Midbrain (tissue), 1 donor: Measurements from ENCODE around the gene RPA1.
A peak's percentile ranks its signal among the peaks of the same experiment; 100 is the strongest.
"Not testable (repeated sequence)": the region's sequence is repeated elsewhere in the genome, so short reads cannot be mapped to it uniquely, and the experiment has no call there.

ENCODE experiments used
- DNase-seq: peaks from one replicate; lab custom pipeline; 2025; lab: John Stamatoyannopoulos, UW

The RPA1 gene

GRCh38 chr17:1878419-1879121 lies 48.8 kb downstream of the RPA1 start:
- no peak for DNase-seq

- DNase-seq = peak; percentile 49
Measured at GRCh38 chr17:1880851-1881630, 51.2 kb downstream of the RPA1 start.

- DNase-seq = no peak
Measured at GRCh38 chr17:1882836-1883235, 53.0 kb downstream of the RPA1 start.

GRCh38 chr17:1883536-1883935 lies 53.7 kb downstream of the RPA1 start:
- DNase-seq = no peak

- DNase-seq = no peak
Measured at GRCh38 chr17:1888741-1889140, 58.9 kb downstream of the RPA1 start.

- no peak for DNase-seq
Measured at GRCh38 chr17:1890758-1891450, 61.1 kb downstream of the RPA1 start.

- no peak for DNase-seq
Measured at GRCh38 chr17:1894753-1895339, 65.0 kb downstream of the RPA1 start.

GRCh38 chr17:1895479-1895878 lies 65.7 kb downstream of the RPA1 start:
- DNase-seq = not testable (repeated sequence)

GRCh38 chr17:1896243-1897104 lies 66.7 kb downstream of the RPA1 start:
- no peak for DNase-seq

GRCh38 chr17:1897105-1897656 lies 67.4 kb downstream of the RPA1 start:
- no peak for DNase-seq

- DNase-seq = no peak
Measured at GRCh38 chr17:1898332-1898731, 68.5 kb downstream of the RPA1 start.

GRCh38 chr17:1898872-1899271 lies 69.1 kb downstream of the RPA1 start:
- DNase-seq = no peak

GRCh38 chr17:1899403-1900000 lies 69.7 kb downstream of the RPA1 start:
- no peak for DNase-seq

GRCh38 chr17:1904273-1905182 lies 74.7 kb downstream of the RPA1 start:
- no peak for DNase-seq

GRCh38 chr17:1905190-1905913 lies 75.5 kb downstream of the RPA1 start:
- DNase-seq = no peak

- DNase-seq = no peak
Measured at GRCh38 chr17:1906662-1907101, 76.9 kb downstream of the RPA1 start.

GRCh38 chr17:1907216-1907631 lies 77.4 kb downstream of the RPA1 start:
- DNase-seq = no peak

GRCh38 chr17:1907909-1908698 lies 78.3 kb downstream of the RPA1 start:
- DNase-seq = no peak
